ENCODE measurements around the gene SMARCD3.

DNA sequence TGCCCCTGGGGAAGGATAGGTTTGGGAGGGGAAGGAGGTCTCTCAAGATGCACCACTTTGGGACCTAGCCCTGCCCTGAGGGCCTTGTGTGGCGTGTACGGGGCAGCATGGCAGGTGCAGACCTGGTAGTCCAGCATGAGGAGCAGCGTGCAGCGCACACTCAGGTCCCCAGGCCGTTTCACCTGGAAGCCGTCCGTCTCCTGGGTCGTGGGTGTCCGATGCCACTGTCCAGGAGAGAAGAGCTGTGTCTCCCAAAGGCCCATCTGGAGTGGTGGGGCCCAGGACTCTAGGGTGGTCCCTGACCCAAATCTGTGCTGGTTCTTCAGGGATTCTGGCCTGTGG lies 6.8 kb downstream of the SMARCD3 start:
- TF ChIP-seq POLR2A (IDR thresholded peaks at IDR 0.05), result no peak
- TF ChIP-seq, protein P1, sequence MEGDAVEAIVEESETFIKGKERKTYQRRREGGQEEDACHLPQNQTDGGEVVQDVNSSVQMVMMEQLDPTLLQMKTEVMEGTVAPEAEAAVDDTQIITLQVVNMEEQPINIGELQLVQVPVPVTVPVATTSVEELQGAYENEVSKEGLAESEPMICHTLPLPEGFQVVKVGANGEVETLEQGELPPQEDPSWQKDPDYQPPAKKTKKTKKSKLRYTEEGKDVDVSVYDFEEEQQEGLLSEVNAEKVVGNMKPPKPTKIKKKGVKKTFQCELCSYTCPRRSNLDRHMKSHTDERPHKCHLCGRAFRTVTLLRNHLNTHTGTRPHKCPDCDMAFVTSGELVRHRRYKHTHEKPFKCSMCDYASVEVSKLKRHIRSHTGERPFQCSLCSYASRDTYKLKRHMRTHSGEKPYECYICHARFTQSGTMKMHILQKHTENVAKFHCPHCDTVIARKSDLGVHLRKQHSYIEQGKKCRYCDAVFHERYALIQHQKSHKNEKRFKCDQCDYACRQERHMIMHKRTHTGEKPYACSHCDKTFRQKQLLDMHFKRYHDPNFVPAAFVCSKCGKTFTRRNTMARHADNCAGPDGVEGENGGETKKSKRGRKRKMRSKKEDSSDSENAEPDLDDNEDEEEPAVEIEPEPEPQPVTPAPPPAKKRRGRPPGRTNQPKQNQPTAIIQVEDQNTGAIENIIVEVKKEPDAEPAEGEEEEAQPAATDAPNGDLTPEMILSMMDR (IDR thresholded peaks at IDR 0.05), result no peak

Data from testis (tissue), 2 donors.